Measurements from ENCODE around the gene COQ10B.

Gene COQ10B

DNA sequence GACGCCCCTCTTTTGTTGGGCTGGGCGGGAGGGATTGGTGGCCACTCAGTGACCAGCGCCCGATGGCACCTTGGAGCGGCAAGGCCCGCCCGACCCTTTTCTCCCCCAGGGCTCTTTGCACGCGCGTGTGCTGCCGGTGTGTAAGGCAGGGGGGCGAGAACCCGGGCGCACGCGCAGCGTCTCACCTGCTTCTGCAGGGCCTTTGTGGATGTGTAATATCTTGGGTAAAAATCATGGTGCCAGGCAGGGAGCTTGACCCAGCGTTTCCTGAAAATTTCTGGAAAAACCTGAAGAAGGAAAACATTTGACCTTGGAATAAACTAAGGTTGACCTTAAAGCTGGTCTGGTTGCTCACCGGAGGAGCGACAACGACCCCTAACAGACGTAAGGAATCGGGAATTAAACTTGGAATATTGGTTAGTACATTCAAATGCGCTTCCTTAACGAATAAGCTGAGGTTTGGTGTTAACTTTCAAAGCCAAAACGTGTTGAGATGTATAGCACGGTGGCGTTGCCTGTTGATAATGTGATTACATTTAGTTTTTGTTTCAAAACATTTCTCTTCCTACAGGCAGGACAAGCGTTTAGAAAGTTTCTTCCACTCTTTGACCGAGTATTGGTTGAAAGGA, 47.3 kb downstream of the COQ10B start:
- DNase-seq (ENCODE audit: low spot score) = peak; percentile 15

GRCh38 chr2:197502201-197502600, 48.8 kb downstream of the COQ10B start:
- no peak for DNase-seq (ENCODE audit: low spot score)

- no peak for DNase-seq (ENCODE audit: low spot score)
Observed at GRCh38 chr2:197502685-197503084, 49.3 kb downstream of the COQ10B start.

DNA sequence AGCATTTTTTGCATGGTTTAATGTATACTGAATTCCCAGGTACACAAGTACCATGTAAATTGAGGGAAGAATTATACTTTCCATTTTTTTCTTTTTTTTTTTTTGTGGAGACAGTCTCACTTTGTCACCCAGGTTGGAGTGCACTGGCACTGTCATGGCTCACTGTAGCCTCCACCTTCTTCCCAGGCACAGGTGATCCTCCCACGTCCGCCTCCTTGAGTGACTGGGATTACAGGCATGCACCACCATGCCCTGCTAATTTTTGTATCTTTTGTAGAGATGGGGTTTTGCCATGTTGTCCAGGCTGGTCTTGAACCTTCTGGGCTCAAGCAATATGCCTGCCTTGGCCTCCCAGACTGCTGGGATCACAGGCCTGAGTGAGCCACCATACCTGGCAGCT, 50.6 kb downstream of the COQ10B start:
- no peak for DNase-seq (ENCODE audit: low spot score)

DNA sequence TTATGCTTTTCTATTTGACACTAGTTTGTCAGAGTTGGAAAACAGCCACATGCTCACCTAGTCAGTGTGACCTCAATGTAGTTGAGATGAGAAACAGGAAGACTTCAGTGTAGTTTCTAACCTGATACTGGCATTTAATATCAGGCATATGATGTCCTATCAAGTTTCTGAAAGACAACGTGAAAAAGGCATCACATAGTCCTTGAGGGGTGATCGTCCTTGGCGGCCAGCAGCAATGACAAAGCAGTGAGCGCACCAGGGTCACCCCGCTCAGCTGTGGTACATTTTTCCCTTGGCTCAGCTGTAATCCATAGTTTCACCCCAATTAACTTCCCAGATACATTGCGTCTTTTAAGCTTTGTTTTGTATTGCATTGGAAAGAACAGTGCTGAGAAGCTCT, 51.2 kb downstream of the COQ10B start:
- DNase-seq (ENCODE audit: low spot score) = no peak

DNA sequence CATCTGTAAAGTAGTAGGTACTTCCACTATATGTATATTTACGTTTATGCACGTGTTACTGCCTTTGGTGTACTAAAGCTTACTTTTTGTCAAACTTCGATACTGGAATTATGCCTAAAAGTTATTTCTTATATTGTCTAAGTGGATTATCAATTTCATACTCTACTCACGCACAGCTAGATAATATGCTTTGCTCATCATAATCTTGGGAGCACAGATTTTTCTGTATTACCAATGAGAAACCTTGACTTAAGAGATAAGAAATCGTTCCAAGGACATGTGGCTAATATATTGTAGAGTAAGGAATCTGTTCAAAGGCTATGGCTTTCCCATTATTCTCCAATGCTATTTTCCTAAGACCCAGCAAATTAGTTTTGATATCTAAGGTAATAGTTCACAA, 53.3 kb downstream of the COQ10B start:
- DNase-seq (ENCODE audit: low spot score) = no peak

DNA sequence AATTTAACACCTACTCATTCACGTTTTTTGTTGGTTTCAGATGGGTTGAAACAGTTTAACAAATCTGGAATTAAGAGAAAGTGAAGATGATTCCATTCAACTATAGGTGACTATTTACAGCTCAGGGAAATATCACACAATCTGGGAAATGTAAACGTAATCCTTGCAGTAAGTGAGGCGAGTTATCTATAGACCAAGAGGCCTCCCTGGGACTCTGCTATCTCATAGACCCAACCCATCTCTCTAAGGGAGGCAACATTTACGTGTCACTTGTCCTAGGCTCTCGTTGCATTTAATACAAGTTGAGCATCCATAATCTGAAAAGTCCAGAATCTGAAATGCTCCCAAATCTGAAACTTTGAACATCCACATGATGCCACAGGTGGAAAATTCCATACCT, 60.6 kb downstream of the COQ10B start:
- DNase-seq (ENCODE audit: low spot score) = no peak

- peak; percentile 17 for DNase-seq (ENCODE audit: low spot score)
Observed at GRCh38 chr2:197514754-197515153, 61.4 kb downstream of the COQ10B start.

- DNase-seq (ENCODE audit: low spot score) = no peak
Observed at GRCh38 chr2:197515315-197515738, 62.0 kb downstream of the COQ10B start.

DNA sequence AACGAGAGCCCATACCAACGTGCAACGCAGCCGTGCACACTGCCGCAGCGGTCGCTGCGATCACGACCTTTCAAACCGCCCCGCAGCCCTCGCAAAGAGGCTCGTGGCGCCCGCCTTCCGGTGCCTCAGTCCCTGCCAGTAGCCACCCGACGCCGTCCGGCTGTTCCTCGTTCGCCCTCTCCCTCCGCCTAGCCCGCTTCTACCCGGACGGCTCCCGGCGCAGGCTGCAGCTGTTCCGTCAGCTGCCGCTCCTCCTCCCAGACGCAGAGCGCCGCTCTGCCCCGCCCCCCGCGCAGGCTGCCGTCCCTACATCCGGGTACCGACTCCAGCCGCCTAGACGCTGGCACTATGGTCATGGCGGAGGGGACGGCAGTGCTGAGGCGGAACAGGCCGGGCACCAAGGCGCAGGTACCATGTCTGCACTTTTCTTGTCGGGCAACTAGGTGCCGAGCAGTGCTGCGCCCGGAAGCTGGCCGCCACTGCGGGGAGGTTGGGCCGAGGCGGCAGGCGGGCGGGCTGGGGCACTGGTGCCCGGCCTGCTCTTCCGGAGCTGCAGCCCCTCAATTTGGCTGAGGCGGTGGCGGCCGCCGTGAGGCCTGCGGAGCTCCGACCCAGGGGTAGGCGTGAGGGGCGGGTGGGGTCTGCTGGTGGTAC, 62.5 kb downstream of the COQ10B start, which contains the start of gene MOB4:
TSS of gene MOB4 (plus strand) at position 328 of the 654 bp plus-strand sequence. CDS start at position 349, 21 bp downstream.
- peak; percentile 93 for DNase-seq (ENCODE audit: low spot score)

DNA sequence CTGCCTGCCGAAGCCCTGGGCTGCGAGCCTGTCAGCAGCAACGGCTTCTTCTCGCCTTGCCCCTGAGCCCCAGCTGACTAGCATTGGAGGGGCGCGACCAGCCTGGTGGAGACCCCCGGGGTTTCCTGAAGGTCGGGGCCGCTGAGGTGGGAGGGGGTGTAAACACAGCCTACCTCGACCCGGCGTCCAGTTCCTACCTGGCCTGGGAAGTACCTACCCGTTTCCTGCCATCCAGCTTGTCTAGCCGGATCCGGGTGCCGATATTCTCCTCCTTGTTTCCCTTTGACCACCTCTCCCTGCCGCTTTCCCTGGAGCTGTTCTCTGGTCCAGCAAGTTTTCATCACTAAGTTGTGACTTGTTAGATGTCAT, 63.0 kb downstream of the COQ10B start:
- no peak for DNase-seq (ENCODE audit: low spot score)

- no peak for DNase-seq (ENCODE audit: low spot score)
Observed at GRCh38 chr2:197517150-197517549, 63.8 kb downstream of the COQ10B start.

All from CD4-positive, alpha-beta T cell treated with Interleukin-2 at 100 ng/mL for 4 hours (primary cell).